HEK293 (cell line): ENCODE results near the gene PRUNE1.

Experiments
- EGR2 ChIP-seq: fragments of 450-650 bp; formaldehyde crosslinking; IDR thresholded peaks from 2 replicates; pipeline ENCODE4 v1.5.1; 2016; ENCODE audit warnings: low read depth, missing biosample characterization, missing genetic modification characterization
- HOXA7 ChIP-seq: sonication (generic); formaldehyde crosslinking; IDR thresholded peaks from 2 replicates; pipeline ENCODE4 v1.8.1; 2022; ENCODE audit warnings: missing genetic modification reagents, borderline replicate concordance
- MYNN ChIP-seq: fragments of 450-650 bp; formaldehyde crosslinking; IDR thresholded peaks from 2 replicates; pipeline ENCODE4 v1.5.1; 2016; ENCODE audit warnings: missing biosample characterization, missing genetic modification characterization, borderline replicate concordance
- SETDB1 ChIP-seq: IDR thresholded peaks from one replicate; pipeline ENCODE4 v1.6.1; 2017; ENCODE audit warnings: mild to moderate bottlenecking, low read length, moderate library complexity, mixed read lengths; ENCODE audit not compliant: insufficient read length
- ZBTB1 ChIP-seq: fragments of 450-650 bp; formaldehyde crosslinking; IDR thresholded peaks from 2 replicates; pipeline ENCODE4 v1.5.1; 2016; ENCODE audit warnings: missing biosample characterization, missing genetic modification characterization
- ZNF214 ChIP-seq: fragments of 450-650 bp; formaldehyde crosslinking; IDR thresholded peaks from 2 replicates; pipeline ENCODE4 v1.5.1; 2017; ENCODE audit warnings: missing biosample characterization, mild to moderate bottlenecking, missing genetic modification characterization, borderline replicate concordance
- ZNF24 ChIP-seq: fragments of 450-650 bp; formaldehyde crosslinking; IDR thresholded peaks from 2 replicates; pipeline ENCODE4 v1.5.1; 2016; ENCODE audit warnings: missing biosample characterization, missing genetic modification characterization
- ZNF530 ChIP-seq: fragments of 450-650 bp; formaldehyde crosslinking; IDR thresholded peaks from 2 replicates; pipeline ENCODE4 v1.5.1; 2016; ENCODE audit warnings: low read depth, missing biosample characterization, missing genetic modification characterization
- ZNF561 ChIP-seq: fragments of 450-650 bp; IDR thresholded peaks from 2 replicates; pipeline ENCODE4 v1.5.1; 2018; ENCODE audit warnings: missing biosample characterization, missing genetic modification characterization, borderline replicate concordance
- ZNF76 ChIP-seq: fragments of 450-650 bp; formaldehyde crosslinking; IDR thresholded peaks from 2 replicates; pipeline ENCODE4; 2016; ENCODE audit warnings: low read depth, missing biosample characterization, missing genetic modification characterization, borderline replicate concordance
- ZNF843 ChIP-seq: fragments of 450-650 bp; formaldehyde crosslinking; IDR thresholded peaks from 2 replicates; pipeline ENCODE4 v1.5.1; 2016; ENCODE audit warnings: missing biosample characterization, missing genetic modification characterization
- TF ChIP-seq, protein P1 (sequence below): fragments of 450-650 bp; formaldehyde crosslinking; IDR thresholded peaks from 2 replicates; pipeline ENCODE4 v1.5.1; 2016; ENCODE audit warnings: missing biosample characterization, missing genetic modification characterization
- TF ChIP-seq, protein P2 (sequence below): sonication (generic); formaldehyde crosslinking; IDR thresholded peaks from 2 replicates; pipeline ENCODE4 v1.8.1; 2022; ENCODE audit warnings: mild to moderate bottlenecking, moderate library complexity, missing genetic modification reagents

DNA sequence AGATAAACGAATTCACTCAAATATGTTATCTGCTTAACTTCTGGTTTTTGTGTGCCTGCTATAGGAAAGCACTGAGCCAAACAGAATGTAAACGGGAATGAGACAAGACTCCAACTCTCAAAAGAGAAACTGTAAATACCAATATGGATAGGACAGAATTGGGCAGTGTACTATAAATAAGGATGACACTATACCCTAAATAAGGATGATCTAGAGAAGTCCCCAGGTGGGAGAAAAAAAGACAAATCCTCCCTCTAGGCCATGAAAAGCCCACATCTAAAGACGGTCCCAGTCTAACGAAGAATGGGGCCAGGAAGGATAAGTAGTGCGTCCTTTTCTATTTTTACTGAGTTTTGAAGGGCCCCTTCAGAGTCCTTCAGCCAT, 60.8 kb downstream of the PRUNE1 start:
- TF ChIP-seq MYNN (tag by site-specific recombination), result no peak
- TF ChIP-seq ZNF214 (tag by site-specific recombination), result no peak
- TF ChIP-seq, protein P1, sequence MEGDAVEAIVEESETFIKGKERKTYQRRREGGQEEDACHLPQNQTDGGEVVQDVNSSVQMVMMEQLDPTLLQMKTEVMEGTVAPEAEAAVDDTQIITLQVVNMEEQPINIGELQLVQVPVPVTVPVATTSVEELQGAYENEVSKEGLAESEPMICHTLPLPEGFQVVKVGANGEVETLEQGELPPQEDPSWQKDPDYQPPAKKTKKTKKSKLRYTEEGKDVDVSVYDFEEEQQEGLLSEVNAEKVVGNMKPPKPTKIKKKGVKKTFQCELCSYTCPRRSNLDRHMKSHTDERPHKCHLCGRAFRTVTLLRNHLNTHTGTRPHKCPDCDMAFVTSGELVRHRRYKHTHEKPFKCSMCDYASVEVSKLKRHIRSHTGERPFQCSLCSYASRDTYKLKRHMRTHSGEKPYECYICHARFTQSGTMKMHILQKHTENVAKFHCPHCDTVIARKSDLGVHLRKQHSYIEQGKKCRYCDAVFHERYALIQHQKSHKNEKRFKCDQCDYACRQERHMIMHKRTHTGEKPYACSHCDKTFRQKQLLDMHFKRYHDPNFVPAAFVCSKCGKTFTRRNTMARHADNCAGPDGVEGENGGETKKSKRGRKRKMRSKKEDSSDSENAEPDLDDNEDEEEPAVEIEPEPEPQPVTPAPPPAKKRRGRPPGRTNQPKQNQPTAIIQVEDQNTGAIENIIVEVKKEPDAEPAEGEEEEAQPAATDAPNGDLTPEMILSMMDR (tag by site-specific recombination), result no peak
- no peak for TF ChIP-seq ZNF530 (tag by site-specific recombination)
- no peak for TF ChIP-seq SETDB1
- TF ChIP-seq ZNF843 (tag by site-specific recombination), result no peak
- no peak for TF ChIP-seq ZNF76 (tag by site-specific recombination)
- TF ChIP-seq, protein P2, sequence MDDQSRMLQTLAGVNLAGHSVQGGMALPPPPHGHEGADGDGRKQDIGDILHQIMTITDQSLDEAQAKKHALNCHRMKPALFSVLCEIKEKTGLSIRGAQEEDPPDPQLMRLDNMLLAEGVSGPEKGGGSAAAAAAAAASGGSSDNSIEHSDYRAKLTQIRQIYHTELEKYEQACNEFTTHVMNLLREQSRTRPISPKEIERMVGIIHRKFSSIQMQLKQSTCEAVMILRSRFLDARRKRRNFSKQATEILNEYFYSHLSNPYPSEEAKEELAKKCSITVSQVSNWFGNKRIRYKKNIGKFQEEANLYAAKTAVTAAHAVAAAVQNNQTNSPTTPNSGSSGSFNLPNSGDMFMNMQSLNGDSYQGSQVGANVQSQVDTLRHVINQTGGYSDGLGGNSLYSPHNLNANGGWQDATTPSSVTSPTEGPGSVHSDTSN (CRISPR knock-in tag), result no peak
- no peak for TF ChIP-seq ZNF24 (tag by site-specific recombination)
- no peak for TF ChIP-seq ZNF561 (tag by site-specific recombination)
- TF ChIP-seq EGR2 (tag by site-specific recombination), result no peak
- TF ChIP-seq ZBTB1, result no peak
- TF ChIP-seq HOXA7 (CRISPR knock-in tag), result no peak
